PC-9 (cell line): ENCODE measurements around the gene PLEKHG7.

Source experiments
- EZH2 ChIP-seq: fragments of 200-600 bp; sonication (generic); IDR thresholded peaks from 2 replicates; pipeline ENCODE4 v1.8.0; 2017; ENCODE audit warnings: antibody characterized with exemption, low read depth
- TF ChIP-seq, protein P1 (sequence below): fragments of 200-600 bp; sonication (generic); conservative IDR thresholded peaks from 2 replicates; pipeline ENCODE4 v1.6.1; 2017; ENCODE audit warnings: mixed run types, antibody characterized with exemption, mild to moderate bottlenecking, moderate library complexity

DNA sequence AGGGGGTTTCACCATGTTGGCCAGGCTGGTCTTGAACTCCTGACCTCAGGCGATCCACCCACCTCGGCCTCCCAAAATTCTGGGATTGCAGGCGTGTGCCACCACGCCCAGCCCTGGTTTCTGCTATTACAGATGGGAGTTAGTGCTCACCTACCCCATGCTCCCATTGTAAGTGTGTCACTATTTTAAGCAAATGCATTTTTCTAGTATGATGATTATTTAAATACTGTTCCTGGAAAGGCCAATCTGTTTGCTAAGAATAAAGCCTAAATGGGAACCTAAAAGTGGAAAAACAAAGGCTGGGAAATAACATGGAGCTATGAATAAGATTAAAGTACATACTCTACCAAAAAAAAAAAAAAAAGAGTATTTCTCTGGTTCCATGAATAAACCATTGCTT lies 45.0 kb upstream of the PLEKHG7 start:
- TF ChIP-seq, protein P1, sequence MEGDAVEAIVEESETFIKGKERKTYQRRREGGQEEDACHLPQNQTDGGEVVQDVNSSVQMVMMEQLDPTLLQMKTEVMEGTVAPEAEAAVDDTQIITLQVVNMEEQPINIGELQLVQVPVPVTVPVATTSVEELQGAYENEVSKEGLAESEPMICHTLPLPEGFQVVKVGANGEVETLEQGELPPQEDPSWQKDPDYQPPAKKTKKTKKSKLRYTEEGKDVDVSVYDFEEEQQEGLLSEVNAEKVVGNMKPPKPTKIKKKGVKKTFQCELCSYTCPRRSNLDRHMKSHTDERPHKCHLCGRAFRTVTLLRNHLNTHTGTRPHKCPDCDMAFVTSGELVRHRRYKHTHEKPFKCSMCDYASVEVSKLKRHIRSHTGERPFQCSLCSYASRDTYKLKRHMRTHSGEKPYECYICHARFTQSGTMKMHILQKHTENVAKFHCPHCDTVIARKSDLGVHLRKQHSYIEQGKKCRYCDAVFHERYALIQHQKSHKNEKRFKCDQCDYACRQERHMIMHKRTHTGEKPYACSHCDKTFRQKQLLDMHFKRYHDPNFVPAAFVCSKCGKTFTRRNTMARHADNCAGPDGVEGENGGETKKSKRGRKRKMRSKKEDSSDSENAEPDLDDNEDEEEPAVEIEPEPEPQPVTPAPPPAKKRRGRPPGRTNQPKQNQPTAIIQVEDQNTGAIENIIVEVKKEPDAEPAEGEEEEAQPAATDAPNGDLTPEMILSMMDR: no peak
- no peak for TF ChIP-seq EZH2
